Ammon's horn (tissue), 1 donor: Measurements from ENCODE around the gene PRPS1L1.

Source experiments
- DNase-seq: peaks from one replicate; pipeline ENCODE4 v3.0.0-alpha.2; 2016; ENCODE audit warnings: low spot score

Gene PRPS1L1

DNA sequence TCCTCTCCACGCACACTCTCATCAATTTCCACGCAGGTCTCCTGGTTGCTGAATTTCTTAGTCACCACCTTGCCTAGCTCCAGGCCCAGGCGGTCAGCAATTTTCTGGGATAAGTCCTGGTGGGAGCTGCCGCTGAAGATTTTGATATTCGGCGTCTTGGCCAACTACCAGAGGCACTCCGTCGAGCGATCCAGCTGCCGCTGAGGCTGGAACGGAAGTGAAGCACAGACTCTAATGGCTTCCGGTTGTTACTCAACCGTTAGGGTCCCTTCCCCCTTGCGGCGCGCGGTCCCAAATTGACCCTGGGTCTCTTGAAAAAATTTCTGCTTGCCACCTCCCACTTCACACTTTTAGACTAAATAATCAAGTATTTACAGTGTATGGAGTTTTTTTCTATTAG is at the start of gene PRPS1L1:
Gene PRPS1L1, minus strand, starts transcription at position 219 of the 400 bp plus-strand sequence.
- DNase-seq, result no peak

DNA sequence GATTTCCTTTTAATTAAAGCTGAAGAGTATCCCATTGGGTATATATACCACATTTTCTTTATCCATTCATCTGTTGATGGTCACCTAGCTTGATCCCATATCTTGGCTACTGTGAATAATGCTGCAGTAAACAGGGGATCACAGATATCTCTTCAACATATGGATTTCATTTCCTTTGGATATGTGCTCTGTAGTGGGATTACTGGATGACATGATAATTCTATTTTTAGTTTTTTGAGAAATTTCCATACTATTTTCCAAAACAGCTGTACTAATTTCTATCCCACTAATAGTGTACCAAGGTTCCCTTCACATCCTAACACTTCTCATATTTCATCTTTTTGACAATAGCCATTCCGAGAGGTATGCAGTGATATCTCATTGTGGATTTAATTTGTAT is 48.8 kb upstream of the PRPS1L1 start:
- DNase-seq, result no peak

DNA sequence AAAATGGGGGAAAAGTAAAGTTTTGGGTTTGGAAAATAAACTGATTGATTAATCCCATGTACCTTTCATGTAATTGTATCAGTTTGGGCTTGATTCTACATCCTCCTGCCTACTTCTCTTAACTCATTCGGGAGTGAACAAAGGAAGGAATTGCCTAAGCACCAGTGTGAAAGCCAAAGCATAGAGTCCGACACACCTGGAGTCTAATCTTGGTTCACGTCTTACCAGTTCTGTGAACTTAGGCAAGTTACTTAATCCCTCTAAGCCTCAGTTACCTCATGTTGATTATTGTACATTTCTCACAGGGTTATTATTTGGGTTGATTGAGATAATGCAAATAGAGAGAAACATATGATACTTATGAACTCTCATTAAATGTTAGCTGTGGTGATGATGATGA is 41.1 kb upstream of the PRPS1L1 start:
- no peak for DNase-seq

DNA sequence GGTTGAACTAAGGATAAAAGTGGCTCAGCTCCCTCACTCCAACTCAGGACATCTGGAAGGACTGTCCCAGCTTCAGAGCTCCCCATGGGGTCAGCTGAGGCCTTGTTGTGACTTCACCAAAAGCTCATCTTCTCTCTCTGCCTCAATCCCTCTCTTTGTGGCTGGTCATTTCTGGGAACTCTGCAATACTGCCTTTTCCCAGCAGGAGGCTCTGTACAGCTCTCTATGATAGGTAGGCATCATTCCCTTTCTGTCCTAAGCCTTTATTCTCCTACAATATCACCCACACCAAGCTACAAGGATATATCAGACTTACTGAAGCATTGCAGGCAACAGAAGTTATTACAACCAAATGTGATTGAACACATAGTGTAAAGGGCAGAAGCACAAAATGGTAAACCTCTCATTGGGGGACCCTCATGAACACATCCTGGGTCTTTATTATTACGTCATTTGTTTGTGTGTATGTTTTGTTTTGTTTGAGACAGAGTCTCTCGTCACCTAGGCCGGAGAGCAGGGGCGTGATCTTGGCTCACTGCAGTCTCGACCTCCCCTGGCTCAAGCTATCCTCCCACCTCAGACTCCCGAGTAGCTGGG is 36.7 kb upstream of the PRPS1L1 start:
- no peak for DNase-seq

DNA sequence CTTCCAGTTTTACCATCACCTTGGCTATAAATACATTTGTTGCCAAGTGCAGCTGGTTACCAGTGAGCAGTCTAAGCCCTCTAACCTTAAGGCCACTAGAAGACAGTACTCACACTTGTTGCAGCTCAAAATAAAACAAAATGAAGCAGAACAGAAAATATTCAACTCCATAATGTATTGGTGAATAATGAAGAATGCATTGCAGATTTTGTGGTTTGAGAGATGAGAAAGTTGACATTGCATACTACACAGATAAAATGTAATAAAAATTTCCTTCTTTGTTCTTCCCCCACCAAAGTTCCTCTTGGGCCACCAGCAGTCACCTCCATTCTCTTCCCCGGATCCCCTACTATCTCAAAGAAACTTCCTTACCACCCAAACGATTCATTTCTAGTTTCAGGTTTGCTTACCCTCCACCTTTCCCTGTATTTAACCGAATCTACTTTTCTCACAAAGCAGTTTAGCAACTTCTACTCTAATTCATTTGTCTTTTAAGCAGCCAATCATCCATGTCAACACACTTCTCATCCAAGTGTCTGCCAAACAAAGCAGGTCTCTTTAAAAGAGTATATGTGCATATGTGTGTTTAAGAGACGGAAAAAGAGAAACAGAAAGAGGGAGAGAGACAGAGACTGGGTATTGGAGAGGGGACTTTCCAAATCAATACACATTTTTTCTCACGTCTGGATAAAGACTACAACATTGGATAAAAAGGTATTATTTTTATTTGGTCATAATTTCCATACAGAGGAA is 35.7 kb upstream of the PRPS1L1 start:
- DNase-seq, result no peak

DNA sequence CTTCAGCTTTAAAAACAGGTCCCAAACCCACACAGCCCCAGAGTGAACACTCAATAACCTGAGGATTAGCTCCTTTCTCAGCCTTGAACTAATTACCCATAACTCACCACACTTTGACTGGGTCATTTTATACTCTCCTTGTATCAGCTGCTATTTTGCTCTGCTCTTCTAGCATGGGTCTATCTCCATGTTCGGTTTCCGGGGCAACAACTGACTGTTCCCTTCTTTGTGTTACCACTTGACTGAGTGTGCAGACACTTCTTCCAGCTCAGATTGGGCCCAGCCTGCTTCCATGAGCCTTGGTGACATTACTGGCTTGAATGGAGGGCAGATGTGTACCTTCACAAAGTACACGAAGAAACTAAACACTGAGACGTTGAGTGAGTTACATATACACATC is 31.5 kb upstream of the PRPS1L1 start:
- no peak for DNase-seq

DNA sequence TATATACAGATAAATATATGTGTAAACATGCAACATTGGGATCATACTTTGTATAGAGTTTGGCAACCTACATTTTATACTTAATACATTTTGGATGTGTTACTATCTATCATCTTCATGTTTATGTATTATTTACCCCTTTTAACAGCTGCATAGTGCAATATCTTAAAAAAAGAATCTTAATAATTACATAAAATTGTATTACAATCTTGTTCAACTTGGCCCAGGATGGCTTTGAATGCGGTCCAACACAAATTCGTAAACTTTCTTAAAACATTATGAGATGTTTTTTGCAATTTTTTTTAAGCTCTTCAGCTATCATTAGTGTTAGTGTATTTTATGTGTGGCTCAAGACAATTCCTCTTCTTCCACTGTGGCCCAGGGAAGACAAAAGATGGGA is 26.3 kb upstream of the PRPS1L1 start:
- DNase-seq, result no peak

DNA sequence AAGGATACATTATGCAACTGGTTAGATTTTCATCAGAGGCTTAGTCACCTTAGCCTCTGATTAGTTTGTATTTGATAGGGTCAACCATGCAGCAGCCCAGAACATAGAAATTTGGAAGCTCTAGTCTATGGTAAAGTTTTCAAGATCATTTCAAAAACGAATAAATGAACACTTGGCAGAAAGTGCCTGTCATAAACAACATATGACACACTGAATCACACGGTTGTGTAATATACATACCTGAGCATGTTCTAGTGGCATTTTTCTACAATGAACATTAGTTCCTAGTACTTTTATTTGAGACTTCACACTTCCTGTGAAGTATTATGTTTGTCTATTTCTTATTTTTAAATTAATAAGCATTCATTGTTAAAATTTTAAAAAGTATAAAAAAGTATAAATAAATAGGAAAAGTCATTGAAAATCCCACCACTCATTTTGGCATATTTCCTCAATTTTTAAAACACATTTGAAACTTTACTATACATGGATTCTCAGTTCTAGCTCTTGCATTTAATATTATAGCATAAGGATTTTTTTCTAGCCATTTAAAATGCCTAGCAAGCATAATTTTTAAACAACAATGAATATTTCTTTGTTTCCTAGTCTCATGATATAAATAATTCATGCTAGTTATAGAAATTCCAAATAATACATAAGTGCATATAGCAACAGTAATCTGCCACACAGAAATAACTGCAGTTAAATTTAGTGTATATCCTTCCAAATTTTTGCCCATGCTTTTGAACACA is 25.7 kb upstream of the PRPS1L1 start:
- DNase-seq, result no peak

DNA sequence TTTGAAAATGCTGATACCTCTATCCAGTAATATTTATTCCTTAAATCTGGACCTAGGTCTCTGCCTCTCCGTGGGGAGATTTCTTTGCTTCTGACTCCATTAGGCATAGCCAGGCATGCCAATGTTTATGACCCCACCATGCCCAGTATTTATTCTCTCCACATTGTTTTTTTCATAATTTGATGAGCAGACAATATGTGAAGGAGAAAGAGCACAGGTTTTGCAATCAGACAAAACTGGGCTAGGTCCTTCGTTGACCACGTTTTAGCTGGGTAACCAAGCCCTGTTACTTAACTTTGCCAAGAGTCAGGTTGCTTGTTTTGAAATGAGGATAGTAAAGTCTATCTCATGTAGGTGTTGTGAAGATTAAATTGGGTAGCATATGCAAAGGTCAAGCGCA is 21.6 kb upstream of the PRPS1L1 start:
- no peak for DNase-seq

DNA sequence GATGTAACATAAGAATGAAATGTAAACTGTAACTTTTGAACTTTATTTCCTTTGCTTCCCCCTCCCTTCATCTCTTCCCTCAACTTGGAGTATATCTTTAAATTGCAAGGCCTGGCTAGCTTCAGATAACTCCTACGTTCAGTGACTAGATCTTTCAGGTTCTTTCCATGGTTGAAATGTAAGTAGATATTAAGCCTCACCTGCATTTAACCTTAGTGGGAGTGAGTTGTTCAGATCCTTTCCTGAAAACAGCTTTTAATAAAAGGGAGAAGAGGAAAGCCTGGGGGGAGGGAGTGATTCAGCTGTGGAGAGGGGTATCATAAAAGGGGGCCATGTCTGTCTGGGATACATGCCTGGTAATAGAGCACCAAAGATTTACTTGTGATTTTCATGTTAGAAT is 19.0 kb upstream of the PRPS1L1 start:
- DNase-seq, result no peak

DNA sequence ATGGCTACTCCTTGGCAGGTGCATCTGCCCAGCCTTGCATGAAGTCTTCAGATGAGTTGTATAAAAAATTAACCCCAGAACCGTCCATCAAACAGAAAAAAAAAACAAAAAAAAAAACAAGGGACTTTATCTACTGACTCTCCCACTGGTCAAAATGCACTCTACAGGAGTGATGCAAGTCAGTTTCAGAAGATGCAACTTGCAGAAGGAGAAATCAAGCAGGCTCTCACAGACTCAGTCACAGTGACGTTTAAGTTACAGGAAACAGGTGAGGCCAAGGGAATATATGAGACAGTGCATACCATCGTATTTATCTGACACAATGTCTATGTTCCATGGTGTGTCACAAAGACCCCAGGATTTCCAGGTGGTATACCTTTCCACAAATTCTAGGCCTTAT is 17.5 kb upstream of the PRPS1L1 start:
- no peak for DNase-seq

DNA sequence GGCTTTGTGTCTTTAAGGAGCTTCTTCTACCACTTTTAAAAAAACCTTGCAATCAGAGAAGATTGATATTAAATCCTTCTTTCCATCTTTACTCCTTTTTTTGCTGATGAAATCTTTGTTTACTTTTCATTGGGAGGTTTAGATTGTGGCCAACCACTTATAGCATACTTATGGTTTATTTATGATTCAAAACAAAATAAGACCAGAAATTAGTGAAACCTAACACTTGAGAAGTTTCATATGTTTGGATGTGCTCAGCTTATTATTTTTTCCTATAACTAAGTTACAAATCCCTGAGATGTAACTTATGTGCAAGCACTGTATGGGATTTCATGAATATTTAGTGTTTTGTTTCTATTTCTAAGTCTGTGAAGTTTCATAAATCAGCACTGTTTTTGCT is 13.5 kb upstream of the PRPS1L1 start:
- DNase-seq, result no peak

DNA sequence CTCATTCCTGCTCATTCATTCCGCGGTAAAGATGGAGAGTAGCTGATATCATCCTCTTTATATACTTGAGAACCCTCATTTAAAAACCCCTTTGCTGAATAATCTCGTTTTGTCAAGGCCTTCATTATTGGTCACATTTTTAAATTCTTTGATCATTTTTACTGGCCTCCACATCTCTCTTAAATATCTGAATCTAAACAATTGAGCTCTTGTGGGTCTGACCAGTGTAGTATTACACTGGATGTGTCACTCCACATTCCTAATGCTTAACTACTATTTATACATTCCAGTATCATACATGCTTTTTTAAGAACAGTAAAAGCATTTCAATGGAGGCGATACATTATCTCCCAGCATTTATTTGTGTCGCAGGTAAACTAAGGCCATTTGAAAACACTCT is 12.6 kb upstream of the PRPS1L1 start:
- DNase-seq, result no peak

DNA sequence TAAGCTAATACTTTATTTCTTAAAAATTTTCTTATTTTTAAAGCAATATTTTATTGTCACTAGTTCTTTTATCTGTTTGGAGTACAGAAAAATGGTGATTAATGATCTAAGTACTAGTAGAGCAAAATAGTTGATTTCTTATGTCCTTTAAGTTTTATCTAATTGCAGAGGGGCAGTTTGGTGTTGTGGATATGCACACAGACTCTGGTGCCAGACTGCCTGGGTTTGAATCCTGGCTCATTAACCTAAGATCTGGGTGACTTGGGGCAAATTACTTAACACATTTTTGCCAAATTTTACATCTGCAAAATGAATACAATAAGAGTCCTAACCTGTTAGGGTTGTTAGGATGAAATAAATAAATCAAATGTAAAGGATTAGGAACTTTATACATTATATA is 10.7 kb upstream of the PRPS1L1 start:
- no peak for DNase-seq

DNA sequence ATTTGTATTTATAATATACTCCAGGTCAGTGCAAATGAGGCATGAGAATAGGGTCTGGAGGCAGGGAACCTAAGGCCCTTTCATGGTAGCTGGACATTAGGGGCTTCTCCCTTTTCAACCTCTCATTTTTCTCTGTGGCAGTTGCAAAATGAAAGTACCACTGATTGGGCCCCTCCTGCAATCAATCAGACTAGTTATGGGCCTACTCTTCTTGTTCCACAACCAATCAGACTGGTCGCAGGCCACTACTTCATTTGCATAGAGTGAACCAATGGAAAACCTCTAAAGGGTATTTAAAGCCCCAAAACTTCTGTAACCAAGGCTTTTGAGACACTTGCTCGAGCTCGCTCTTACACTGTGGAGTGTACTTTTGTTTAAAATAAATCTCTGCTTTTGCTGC is 10.0 kb upstream of the PRPS1L1 start:
- no peak for DNase-seq

DNA sequence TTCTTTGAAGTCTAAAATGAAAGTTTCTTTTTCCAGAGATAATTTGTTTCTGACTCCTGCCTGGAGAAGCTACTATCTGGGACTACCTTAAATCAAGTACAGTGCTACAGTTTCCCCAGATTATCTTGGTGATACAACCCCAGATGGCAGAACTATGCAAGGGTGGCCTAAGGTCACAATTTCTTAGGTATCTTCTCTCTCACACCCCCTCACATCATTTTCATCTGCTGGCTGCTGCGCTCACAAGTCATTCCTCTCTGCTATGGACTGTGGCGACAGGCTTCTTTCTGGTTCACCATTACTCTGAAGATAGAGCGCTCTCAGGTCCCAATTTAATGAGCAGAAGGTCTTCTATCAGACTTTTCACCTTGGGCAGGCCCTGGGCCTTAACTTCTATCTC is 9.1 kb upstream of the PRPS1L1 start:
- no peak for DNase-seq

DNA sequence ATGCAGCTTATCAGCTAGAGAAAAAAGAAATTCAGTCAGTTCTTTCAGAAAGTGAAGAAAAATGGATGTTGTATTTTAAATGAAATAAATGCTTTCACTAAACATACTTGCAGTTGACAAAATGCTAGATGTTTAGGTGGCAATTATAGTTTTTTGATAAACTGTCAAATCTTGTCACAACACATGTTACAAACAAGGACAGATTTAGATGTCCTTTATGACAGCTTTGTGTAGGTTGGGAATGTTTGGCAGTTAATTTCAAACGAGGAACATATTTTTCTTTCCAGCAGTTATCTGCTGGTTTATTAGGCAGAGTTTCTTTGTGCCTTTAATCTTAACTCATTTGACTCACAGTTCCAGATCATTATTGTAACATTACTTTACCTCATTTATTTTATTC is 3.1 kb upstream of the PRPS1L1 start:
- DNase-seq, result no peak

DNA sequence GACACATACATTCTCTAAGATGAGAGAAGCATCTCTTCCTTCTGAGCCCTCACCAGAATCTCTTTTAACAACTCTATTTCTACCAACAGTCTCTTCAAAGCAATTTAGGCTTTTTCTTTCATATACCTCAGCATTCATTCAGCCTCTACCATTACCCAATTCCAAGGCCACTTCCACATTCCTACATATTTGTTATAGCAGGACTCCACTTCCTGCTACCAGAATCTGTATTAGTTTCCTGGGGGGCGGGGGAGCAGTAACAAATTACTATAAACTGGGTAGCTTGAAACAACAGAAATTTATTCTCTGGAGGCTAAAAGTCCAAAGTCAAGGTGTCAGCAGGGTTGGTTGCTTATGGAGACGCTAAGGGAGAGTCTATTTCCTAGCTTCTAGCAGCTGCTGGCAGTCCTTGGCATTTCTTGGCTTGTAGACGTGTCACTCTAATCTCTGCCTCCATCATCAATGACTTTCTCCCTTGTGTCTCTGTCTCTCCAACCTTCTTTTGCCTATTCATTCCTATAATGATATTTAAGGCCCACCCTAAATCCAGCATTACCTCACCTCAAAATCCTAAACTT is 7.4 kb downstream of the PRPS1L1 start:
- DNase-seq, result no peak

DNA sequence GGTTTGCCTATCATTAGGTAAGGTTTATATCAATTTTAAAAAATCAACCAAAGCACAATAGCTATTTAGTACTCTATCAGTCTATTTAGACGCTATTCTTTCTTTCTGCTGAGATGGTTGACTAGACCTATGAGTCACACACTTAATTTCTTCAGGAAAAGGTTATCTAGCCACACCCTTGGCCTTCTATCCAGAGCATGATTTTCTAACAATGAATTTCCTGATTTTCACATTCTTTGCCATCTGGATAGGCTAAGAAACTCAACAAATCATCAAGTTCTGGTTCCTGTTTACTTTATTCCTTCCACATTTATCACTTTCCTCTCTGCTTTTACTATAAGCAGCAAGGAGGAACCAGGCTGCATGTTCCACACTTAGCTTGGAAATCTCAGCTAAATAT is 8.1 kb downstream of the PRPS1L1 start:
- no peak for DNase-seq

DNA sequence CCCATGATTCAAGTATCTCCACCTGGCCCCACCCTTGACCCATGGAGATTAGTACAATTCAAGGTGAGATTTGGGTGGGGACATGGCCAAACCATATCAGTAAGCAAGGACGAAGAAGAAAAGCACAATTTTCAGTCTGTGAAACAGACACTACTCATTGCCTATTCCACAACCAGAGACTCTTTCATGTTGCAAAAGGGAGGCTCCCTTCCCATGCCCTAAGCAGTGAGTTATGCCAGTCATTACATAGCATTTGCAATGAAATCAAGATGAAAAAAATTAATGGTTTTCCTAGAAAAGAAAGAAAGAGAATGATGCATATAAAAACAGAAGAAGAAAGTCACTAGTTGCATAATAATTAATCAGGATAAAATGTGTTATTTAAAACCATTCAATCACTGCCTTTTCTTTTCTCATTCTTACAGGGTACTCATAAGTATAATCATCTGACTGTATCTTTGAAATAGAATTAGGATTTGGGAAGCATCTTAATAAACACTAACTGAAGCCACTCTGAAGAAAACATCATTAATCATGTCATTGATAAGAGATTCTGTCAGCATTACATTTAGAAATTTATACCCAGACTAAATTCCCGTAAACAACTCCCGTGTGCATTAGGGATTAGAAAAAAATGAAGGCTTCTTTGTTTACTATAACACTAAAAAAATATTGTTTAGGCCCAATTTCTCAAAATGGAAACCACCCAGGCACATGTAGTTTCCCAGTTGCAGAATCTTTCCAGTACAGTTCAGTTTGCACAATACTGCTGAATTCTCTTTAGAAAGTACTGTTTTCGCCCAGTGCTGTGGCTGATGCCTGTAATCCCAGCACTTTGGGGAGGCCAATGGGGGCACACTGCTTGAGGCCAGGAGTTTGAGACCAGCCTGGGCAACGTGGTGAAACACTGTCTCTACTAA is 9.1 kb downstream of the PRPS1L1 start:
- DNase-seq, result no peak

DNA sequence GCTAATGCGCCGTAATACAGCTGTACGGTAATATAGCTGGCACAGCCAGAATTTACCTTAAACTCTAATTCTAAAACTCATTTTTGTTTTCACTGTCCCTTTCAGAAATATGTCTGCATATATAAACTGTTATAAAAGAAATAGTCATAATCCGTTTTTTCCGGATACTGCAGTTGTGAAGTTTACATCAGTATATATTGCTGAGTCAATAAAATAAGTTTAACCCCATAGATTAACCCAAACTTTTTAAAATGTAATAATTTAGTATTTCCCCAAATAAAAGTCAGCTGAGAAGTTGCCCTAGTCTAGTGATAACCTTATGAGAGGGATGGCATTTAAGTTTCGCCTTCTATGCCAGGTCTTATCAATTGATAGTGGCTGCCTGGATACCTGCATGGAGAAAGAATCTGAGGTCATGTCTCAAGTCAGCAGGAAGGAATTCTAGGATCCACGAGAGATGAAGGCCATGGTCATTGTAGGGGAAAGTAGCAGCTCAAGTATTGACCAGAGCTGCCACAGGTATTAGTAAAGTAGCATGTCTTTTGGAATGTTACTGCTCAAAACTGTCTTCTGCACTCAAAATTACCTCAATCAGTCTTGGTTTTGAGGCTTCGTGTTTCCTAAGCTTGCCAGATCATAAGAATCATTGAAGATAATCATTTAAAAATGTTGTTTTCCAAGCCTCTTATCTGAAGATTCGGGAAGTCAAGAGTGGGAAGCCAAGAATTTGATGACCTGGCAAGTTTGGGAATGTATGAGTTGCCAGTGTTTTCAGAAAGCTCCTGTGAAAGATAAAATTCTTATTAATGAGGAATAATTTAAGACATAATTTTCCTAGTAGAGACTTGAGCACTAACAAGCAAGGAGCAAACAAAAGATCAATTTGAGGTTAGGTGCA is 10.8 kb downstream of the PRPS1L1 start:
- no peak for DNase-seq
